Neural progenitor cell (in vitro differentiated cells): Measurements from ENCODE around the gene ELL3.

Experiments
- CTCF ChIP-seq: fragments of 200-600 bp; sonication (generic); IDR thresholded peaks from 2 replicates; pipeline ENCODE4 v1.5.1; 2017; ENCODE audit warnings: antibody characterized with exemption, mild to moderate bottlenecking
- EZH2 ChIP-seq: fragments of 200-600 bp; sonication (generic); IDR thresholded peaks from 2 replicates; pipeline ENCODE4 v1.6.1; 2017; ENCODE audit warnings: antibody characterized with exemption, mild to moderate bottlenecking, moderate library complexity
- EZH2phosphoT487 ChIP-seq: fragments of 200-600 bp; sonication (generic); IDR thresholded peaks from 2 replicates; pipeline ENCODE4 v1.6.1; 2017; ENCODE audit warnings: antibody characterized with exemption

DNA sequence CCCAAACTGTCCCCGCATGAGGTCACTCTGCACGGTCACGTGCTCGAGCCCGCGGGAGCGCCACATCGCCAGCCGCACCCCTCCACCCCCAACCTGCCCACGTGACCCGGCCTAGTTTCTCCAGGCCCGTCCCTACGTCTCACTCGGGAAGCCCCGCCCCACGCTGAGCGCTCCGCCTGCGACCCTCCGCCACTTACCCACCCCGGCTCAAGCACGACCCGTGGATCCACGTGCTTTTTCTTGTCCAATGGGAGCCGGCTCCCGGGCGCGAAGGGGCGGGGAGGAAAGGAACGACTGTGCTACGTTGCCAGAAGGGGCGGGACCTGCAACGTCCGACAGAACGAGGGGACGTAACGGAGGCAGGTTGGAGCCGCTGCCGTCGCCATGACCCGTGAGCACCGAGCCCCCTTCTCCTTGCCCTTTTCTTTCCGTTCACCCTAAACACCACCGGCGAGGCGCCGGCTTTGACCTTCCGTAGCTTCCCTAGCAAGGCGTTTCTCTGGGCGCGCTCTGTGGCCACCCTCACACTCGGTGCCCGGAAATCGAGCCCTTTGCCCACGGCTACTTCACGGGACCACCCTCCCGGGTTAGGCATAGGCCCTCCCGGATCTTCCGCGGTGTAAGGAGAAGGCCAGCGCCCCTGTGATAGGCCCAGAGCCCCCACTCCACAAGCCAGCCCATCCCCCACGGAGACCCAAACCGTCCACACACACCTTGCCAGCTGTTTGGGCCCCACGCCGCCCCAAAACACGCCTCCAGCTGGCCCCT, 15.4 kb upstream of the ELL3 start, which contains the start of gene SERF2:
- TF ChIP-seq EZH2 (no peak), EZH2phosphoT487 (no peak), CTCF (no peak)
